AG04449 (cell line): ENCODE measurements around the gene NRCAM.

Experiments
- CTCF ChIA-PET: fragments of 350-600 bp; formaldehyde crosslinking; extraction: SDS; loops from one replicate; lab custom pipeline; 2021; ENCODE audit warnings: antibody characterized with exemption; lab: Yijun Ruan, JAX
- POLR2A ChIA-PET: fragments of 400-600, 350-600 bp; formaldehyde crosslinking; extraction: SDS; loops from one replicate; lab custom pipeline; 2020; ENCODE audit warnings: antibody characterized with exemption, inconsistent platforms; lab: Yijun Ruan, JAX
- DNase-seq: peaks from one replicate; pipeline ENCODE4 v3.0.0-alpha.2; 2010; ENCODE audit warnings: low read depth, low spot score
- H3K4me3 ChIP-seq: 2 replicates; pipeline ENCODE4 v1.5.1; 2011; ENCODE audit warnings: low read depth, mild to moderate bottlenecking, control low read depth, low read length
- CTCF ChIP-seq: IDR thresholded peaks from one replicate; pipeline ENCODE4 v1.5.1; 2011; ENCODE audit warnings: mild to moderate bottlenecking, moderate library complexity, low read length, control low read depth, inconsistent platforms; ENCODE audit not compliant: insufficient read depth; ENCODE audit errors: missing control alignments

The NRCAM gene

GRCh38 chr7:108104324-108104723, 351.9 kb downstream of the NRCAM start:
- TF ChIP-seq CTCF, result no peak
- no peak for DNase-seq
- ChIA-PET CTCF (interaction anchor here (0.7 to 2.4 kb wide), 2 partner anchors 9 to 18 kb away, joined by 3 to 11 read pairs; no protein-coding TSS in a partner anchor), POLR2A (no interaction called here)
- H3K4me3 ChIP-seq, result no peak overlapping the region

- ChIA-PET CTCF (interaction anchor here (0.7 to 2.4 kb wide), 2 partner anchors 10 to 18 kb away, joined by 3 to 11 read pairs; no protein-coding TSS in a partner anchor), POLR2A (no interaction called here)
- no peak for DNase-seq
- no peak for TF ChIP-seq CTCF
- H3K4me3 ChIP-seq, result no peak overlapping the region
These were observed 352.5 kb downstream of the NRCAM start for GRCh38 chr7:108103558-108104298.

GRCh38 chr7:108102671-108103312, 353.4 kb downstream of the NRCAM start:
- POLR2A ChIA-PET, result no interaction called here
- DNase-seq, result no peak
- CTCF ChIA-PET, result interaction anchor here (2.4 kb wide), 1 partner anchor 11 kb away, joined by 11 read pairs; no protein-coding TSS in a partner anchor
- no peak overlapping the region for H3K4me3 ChIP-seq
- TF ChIP-seq CTCF, result no peak

- POLR2A ChIA-PET, result no interaction called here
- DNase-seq, result no peak
- no peak overlapping the region for H3K4me3 ChIP-seq
- CTCF ChIA-PET, result no interaction called here
- no peak for TF ChIP-seq CTCF
These were observed 354.5 kb downstream of the NRCAM start for GRCh38 chr7:108101759-108102158.

GRCh38 chr7:108099713-108100112, 356.5 kb downstream of the NRCAM start:
- no peak for TF ChIP-seq CTCF
- no peak overlapping the region for H3K4me3 ChIP-seq
- DNase-seq, result no peak
- ChIA-PET POLR2A (no interaction called here), CTCF (interaction anchor here (1.1 to 1.6 kb wide), 2 partner anchors 10 to 47 kb away, joined by 3 read pairs; no protein-coding TSS in a partner anchor)

- TF ChIP-seq CTCF, result no peak
- H3K4me3 ChIP-seq, result no peak overlapping the region
- CTCF ChIA-PET, result interaction anchor here (1.0 to 1.8 kb wide), 4 partner anchors 10 to 171 kb away, joined by 3 to 4 read pairs (median 4); no protein-coding TSS in a partner anchor
- DNase-seq, result no peak
- POLR2A ChIA-PET, result no interaction called here
These were observed 358.5 kb downstream of the NRCAM start for GRCh38 chr7:108097703-108098102.
